ENCODE data around the gene DOCK9. TPM values are rescaled to one million over a fixed set of nuclear protein-coding genes. Genes with fewer than 3 reads are reported as not detected.

The DOCK9 gene
- polyA plus RNA-seq, 4 donors: 53.0 to 71.7 (median 58.7) TPM

- no peak for DNase-seq (ENCODE audit: low read depth in 4 of 4, low spot score in 2 of 4)
Observed at GRCh38 chr13:98893371-98893770, 84.5 kb downstream of the DOCK9 start.

- no peak for DNase-seq (ENCODE audit: low read depth in 4 of 4, low spot score in 2 of 4)
Observed at GRCh38 chr13:98892821-98893220, 85.0 kb downstream of the DOCK9 start.

GRCh38 chr13:98892077-98892476 lies 85.8 kb downstream of the DOCK9 start:
- no peak for DNase-seq (ENCODE audit: low read depth in 4 of 4, low spot score in 2 of 4)

- no peak for DNase-seq (ENCODE audit: low read depth in 4 of 4, low spot score in 2 of 4)
Observed at GRCh38 chr13:98890925-98891324, 86.9 kb downstream of the DOCK9 start.

- no peak for DNase-seq (ENCODE audit: low read depth in 4 of 4, low spot score in 2 of 4)
Observed at GRCh38 chr13:98890186-98890585, 87.7 kb downstream of the DOCK9 start.

- DNase-seq (ENCODE audit: low read depth in 4 of 4, low spot score in 2 of 4): no peak
Observed at GRCh38 chr13:98889419-98890085, 88.3 kb downstream of the DOCK9 start.

- no peak for DNase-seq (ENCODE audit: low read depth in 4 of 4, low spot score in 2 of 4)
Observed at GRCh38 chr13:98888890-98889279, 89.0 kb downstream of the DOCK9 start.

GRCh38 chr13:98888222-98888889 lies 89.5 kb downstream of the DOCK9 start:
- no peak for DNase-seq (ENCODE audit: low read depth in 4 of 4, low spot score in 2 of 4)

GRCh38 chr13:98886587-98887230 lies 91.2 kb downstream of the DOCK9 start:
- DNase-seq (ENCODE audit: low read depth in 4 of 4, low spot score in 2 of 4): no peak

GRCh38 chr13:98885600-98885999 lies 92.3 kb downstream of the DOCK9 start:
- no peak for DNase-seq (ENCODE audit: low read depth in 4 of 4, low spot score in 2 of 4)

- no peak for DNase-seq (ENCODE audit: low read depth in 4 of 4, low spot score in 2 of 4)
Observed at GRCh38 chr13:98883998-98884397, 93.9 kb downstream of the DOCK9 start.

GRCh38 chr13:98881390-98881789 lies 96.5 kb downstream of the DOCK9 start:
- DNase-seq (ENCODE audit: low read depth in 4 of 4, low spot score in 2 of 4): no peak

GRCh38 chr13:98880677-98881076 lies 97.2 kb downstream of the DOCK9 start:
- no peak for DNase-seq (ENCODE audit: low read depth in 4 of 4, low spot score in 2 of 4)

GRCh38 chr13:98879957-98880356 lies 97.9 kb downstream of the DOCK9 start:
- DNase-seq (ENCODE audit: low read depth in 4 of 4, low spot score in 2 of 4): no peak

- DNase-seq (ENCODE audit: low read depth in 4 of 4, low spot score in 2 of 4): no peak
Observed at GRCh38 chr13:98879127-98879520, 98.7 kb downstream of the DOCK9 start.

- no peak for DNase-seq (ENCODE audit: low read depth in 4 of 4, low spot score in 2 of 4)
Observed at GRCh38 chr13:98878486-98879126, 99.3 kb downstream of the DOCK9 start.

- DNase-seq (ENCODE audit: low read depth in 4 of 4, low spot score in 2 of 4): no peak
Observed at GRCh38 chr13:98877936-98878335, 99.9 kb downstream of the DOCK9 start.

- DNase-seq (ENCODE audit: low read depth in 4 of 4, low spot score in 2 of 4): no peak
Observed at GRCh38 chr13:98877466-98877865, 100.4 kb downstream of the DOCK9 start.

GRCh38 chr13:98875146-98875729 lies 102.6 kb downstream of the DOCK9 start:
- no peak for DNase-seq (ENCODE audit: low read depth in 4 of 4, low spot score in 2 of 4)

GRCh38 chr13:98874029-98874397 lies 103.9 kb downstream of the DOCK9 start:
- DNase-seq (ENCODE audit: low read depth in 4 of 4, low spot score in 2 of 4): no peak

GRCh38 chr13:98873377-98874028 lies 104.4 kb downstream of the DOCK9 start:
- no peak for DNase-seq (ENCODE audit: low read depth in 4 of 4, low spot score in 2 of 4)

All from left renal cortex interstitium (tissue), 4 donors.